Vagina (tissue), 2 donors: ENCODE measurements around the gene MAN1C1. TPM values are rescaled to one million over a fixed set of nuclear protein-coding genes. Genes with fewer than 3 reads are reported as not detected.

Source experiments
- DNase-seq, 2 donors: peaks; one replicate each; pipeline ENCODE4 v3.0.0-alpha.2; 2017; ENCODE audit errors: extremely low spot score in 2 of 2
- H3K27ac ChIP-seq: fragments of 200-600 bp; sonication (generic); one replicate; pipeline ENCODE4 v1.5.1; 2019
- H3K27me3 ChIP-seq: fragments of 200-600 bp; sonication (generic); one replicate; pipeline ENCODE4 v1.5.1; 2019
- H3K36me3 ChIP-seq, 2 donors: fragments of 200-600 bp; sonication (generic); one replicate each; pipeline ENCODE4 v1.5.1; 2017 to 2019
- H3K4me1 ChIP-seq: fragments of 200-600 bp; sonication (generic); one replicate; pipeline ENCODE4 v1.5.1; 2019
- H3K4me3 ChIP-seq, 2 donors: fragments of 200-600 bp; sonication (generic); 1 replicate in 1 of 2; 2 replicates in 1 of 2; pipeline ENCODE4 v1.5.1; 2016 to 2019
- H3K9me3 ChIP-seq: fragments of 200-600 bp; sonication (generic); one replicate; pipeline ENCODE4 v1.5.1; 2019
- CTCF ChIP-seq, 3 experiments: fragments of 450-650 bp in 2 of 3; fragments of 200-600 bp in 1 of 3; sonication (generic) in 1 of 3; IDR thresholded peaks; one replicate each; pipeline ENCODE4 v1.5.1; 2017 to 2019; ENCODE audit warnings: antibody characterized with exemption in 3 of 3, mild to moderate bottlenecking in 2 of 3, moderate library complexity in 2 of 3
- POLR2A ChIP-seq, 2 donors: fragments of 450-650 bp; IDR thresholded peaks; one replicate each; pipeline ENCODE4 v1.6.1; 2017; ENCODE audit warnings: antibody characterized with exemption in 2 of 2, mild to moderate bottlenecking in 2 of 2, moderate library complexity in 2 of 2
- POLR2AphosphoS5 ChIP-seq, 2 donors: sonication (generic); formaldehyde crosslinking; IDR thresholded peaks; one replicate each; pipeline ENCODE4 v1.9.0; 2017; ENCODE audit warnings: antibody characterized with exemption in 2 of 2, mild to moderate bottlenecking in 2 of 2, low read depth in 1 of 2; ENCODE audit not compliant: insufficient read depth in 1 of 2
- intact Hi-C: fragments of 100-400 bp; cut with DNase I; formaldehyde crosslinking; loops from one replicate; pipeline ENCODE4 v1.15.1; 2023
- total RNA-seq: library from RNA; depleted of rRNA; stranded (reverse); fragments of >200 nt; gene quantifications from one replicate; pipeline ENCODE4 v1.2.3, GENCODE V29; 2016

Gene MAN1C1
- total RNA-seq, 1 donor from 2014 or later, result 31.4 TPM

GRCh38 chr1:25623731-25624130, 7.1 kb downstream of the MAN1C1 start:
- H3K36me3 ChIP-seq, result no peaks in the 10 kb centered on the region
- H3K4me1 ChIP-seq, result peaks cover 38% of the 10 kb centered on the region
- H3K4me3 ChIP-seq, result no peak overlapping the region
- H3K27me3 ChIP-seq, result no peaks in the 10 kb centered on the region
- intact Hi-C loops, result no loop called here
- no peak overlapping the region for H3K27ac ChIP-seq
- H3K9me3 ChIP-seq, result no peaks in the 10 kb centered on the region
- DNase-seq, result no peak
- TF ChIP-seq POLR2A (IDR thresholded peaks at IDR 0.05), result no peak

- no peaks in the 10 kb centered on the region for H3K36me3 ChIP-seq
- no peaks in the 10 kb centered on the region for H3K27me3 ChIP-seq
- no peak overlapping the region for H3K27ac ChIP-seq
- no peak for DNase-seq
- intact Hi-C loops, result no loop called here
- no peak for TF ChIP-seq POLR2AphosphoS5 (IDR thresholded peaks at IDR 0.05; ENCODE audit: insufficient read depth in 1 of 2, low read depth in 1 of 2)
- TF ChIP-seq POLR2A (IDR thresholded peaks at IDR 0.05), result no peak
- H3K4me3 ChIP-seq, result no peak overlapping the region
- H3K4me1 ChIP-seq, result peaks cover 34% of the 10 kb centered on the region
- H3K9me3 ChIP-seq, result no peaks in the 10 kb centered on the region
Measured at GRCh38 chr1:25624156-25624555, 7.6 kb downstream of the MAN1C1 start.

GRCh38 chr1:25624604-25625003, 8.0 kb downstream of the MAN1C1 start:
- no peaks in the 10 kb centered on the region for H3K9me3 ChIP-seq
- no peaks in the 10 kb centered on the region for H3K27me3 ChIP-seq
- H3K4me3 ChIP-seq, result no peak overlapping the region
- H3K4me1 ChIP-seq, result peaks cover 30% of the 10 kb centered on the region
- no peak for TF ChIP-seq POLR2A (IDR thresholded peaks at IDR 0.05)
- no peak for TF ChIP-seq POLR2AphosphoS5 (IDR thresholded peaks at IDR 0.05; ENCODE audit: insufficient read depth in 1 of 2, low read depth in 1 of 2)
- TF ChIP-seq CTCF (IDR thresholded peaks at IDR 0.05), result no peak
- H3K36me3 ChIP-seq, result no peaks in the 10 kb centered on the region
- intact Hi-C loops, result no loop called here
- DNase-seq, result no peak
- no peak overlapping the region for H3K27ac ChIP-seq

GRCh38 chr1:25626018-25626417, 9.4 kb downstream of the MAN1C1 start:
- peaks cover 30% of the 10 kb centered on the region for H3K4me1 ChIP-seq
- intact Hi-C loops, result no loop called here

GRCh38 chr1:25628741-25629421, 12.3 kb downstream of the MAN1C1 start:
- Histone ChIP-seq H3K27me3 (no peaks in the 10 kb centered on the region), H3K4me1 (peaks cover 36% of the 10 kb centered on the region), H3K4me3 (no peak overlapping the region), H3K27ac (no peak overlapping the region), H3K36me3 (no peaks in the 10 kb centered on the region), H3K9me3 (no peaks in the 10 kb centered on the region)
- TF ChIP-seq CTCF (IDR thresholded peaks at IDR 0.05), result no peak
- no peak for TF ChIP-seq POLR2A (IDR thresholded peaks at IDR 0.05)
- no peak for TF ChIP-seq POLR2AphosphoS5 (IDR thresholded peaks at IDR 0.05; ENCODE audit: insufficient read depth in 1 of 2, low read depth in 1 of 2)
- DNase-seq, result no peak
- intact Hi-C loops, result no loop called here

More at GRCh38 chr1:25626018-25626417, 9.4 kb downstream of the MAN1C1 start:
- H3K9me3 ChIP-seq, result no peaks in the 10 kb centered on the region
- TF ChIP-seq POLR2AphosphoS5 (IDR thresholded peaks at IDR 0.05; ENCODE audit: insufficient read depth in 1 of 2, low read depth in 1 of 2) (no peak), POLR2A (IDR thresholded peaks at IDR 0.05) (no peak), CTCF (IDR thresholded peaks at IDR 0.05) (no peak)
- H3K27me3 ChIP-seq, result no peaks in the 10 kb centered on the region
- H3K4me3 ChIP-seq, result no peak overlapping the region
- no peak overlapping the region for H3K27ac ChIP-seq
- H3K36me3 ChIP-seq, result no peaks in the 10 kb centered on the region
- no peak for DNase-seq

GRCh38 chr1:25629836-25630235, 13.2 kb downstream of the MAN1C1 start:
- DNase-seq, result no peak
- intact Hi-C loops, result no loop called here

More at GRCh38 chr1:25629836-25630235, 13.2 kb downstream of the MAN1C1 start:
- Histone ChIP-seq H3K4me1 (peaks cover 36% of the 10 kb centered on the region), H3K9me3 (no peaks in the 10 kb centered on the region), H3K27me3 (no peaks in the 10 kb centered on the region), H3K27ac (no peak overlapping the region), H3K36me3 (no peaks in the 10 kb centered on the region), H3K4me3 (no peak overlapping the region)
- no peak for TF ChIP-seq POLR2AphosphoS5 (IDR thresholded peaks at IDR 0.05; ENCODE audit: insufficient read depth in 1 of 2, low read depth in 1 of 2)
- TF ChIP-seq POLR2A (IDR thresholded peaks at IDR 0.05), result no peak
- TF ChIP-seq CTCF (IDR thresholded peaks at IDR 0.05), result no peak
